Smooth muscle cell (in vitro differentiated cells): Measurements from ENCODE around the gene MT1G. TPM values are rescaled to one million over a fixed set of nuclear protein-coding genes. Genes with fewer than 3 reads are reported as not detected.
A peak's percentile ranks its signal among the peaks of the same experiment; 100 is the strongest.

Experiments used
- DNase-seq: peaks from one replicate; lab custom pipeline; 2025; ENCODE audit not compliant: unreplicated experiment; lab: John Stamatoyannopoulos, UW
- H2AFZ ChIP-seq: fragments of 200-600 bp; sonication (generic); 2 replicates; pipeline ENCODE4 v1.6.0; 2016; ENCODE audit warnings: antibody characterized with exemption, low read depth, mild to moderate bottlenecking
- H3F3A ChIP-seq: fragments of 200-600 bp; sonication (generic); 2 replicates; pipeline ENCODE4 v1.6.0; 2017; ENCODE audit warnings: antibody characterized with exemption, low read depth
- H3K27ac ChIP-seq: fragments of 200-600 bp; sonication (generic); 2 replicates; pipeline ENCODE4 v1.5.1; 2016; ENCODE audit warnings: low read depth, mild to moderate bottlenecking
- H3K27me3 ChIP-seq: fragments of 200-600 bp; sonication (generic); 2 replicates; pipeline ENCODE4 v1.6.1; 2016; ENCODE audit warnings: low read depth, mild to moderate bottlenecking
- H3K36me3 ChIP-seq: fragments of 200-600 bp; sonication (generic); 2 replicates; pipeline ENCODE4 v1.5.1; 2016; ENCODE audit warnings: low read depth
- H3K4me1 ChIP-seq: fragments of 200-600 bp; sonication (generic); 2 replicates; pipeline ENCODE4 v1.5.1; 2016; ENCODE audit warnings: low read depth
- H3K4me2 ChIP-seq: fragments of 200-600 bp; sonication (generic); 2 replicates; pipeline ENCODE4 v1.6.0; 2016; ENCODE audit warnings: mild to moderate bottlenecking
- H3K4me3 ChIP-seq: fragments of 200-600 bp; sonication (generic); 2 replicates; pipeline ENCODE4 v1.5.1; 2016; ENCODE audit warnings: mild to moderate bottlenecking
- H3K79me2 ChIP-seq: fragments of 200-600 bp; sonication (generic); 2 replicates; pipeline ENCODE4 v1.6.0; 2016; ENCODE audit warnings: low read depth, mild to moderate bottlenecking
- H3K9ac ChIP-seq: fragments of 200-600 bp; sonication (generic); 2 replicates; pipeline ENCODE4 v1.6.0; 2016; ENCODE audit warnings: low read depth
- H3K9me3 ChIP-seq: fragments of 200-600 bp; sonication (generic); replicated peaks from 2 replicates; pipeline ENCODE4 v1.5.1; 2016; ENCODE audit warnings: low read depth
- H4K20me1 ChIP-seq: fragments of 200-600 bp; sonication (generic); 2 replicates; pipeline ENCODE4 v1.6.0; 2016; ENCODE audit warnings: low read depth
- CTCF ChIP-seq: fragments of 200-600 bp; sonication (generic); IDR thresholded peaks from 2 replicates; pipeline ENCODE4 v1.5.1; 2017; ENCODE audit warnings: borderline replicate concordance, mild to moderate bottlenecking, antibody characterized with exemption; ENCODE audit not compliant: insufficient read depth, poor library complexity, severe bottlenecking
- WGBS: methylation state at CpG from one replicate; pipeline ENCODE4 v1.1.7; 2016; ENCODE audit warnings: low lambda C conversion rate; 5-methylcytosine and 5-hydroxymethylcytosine counted together
- polyA plus RNA-seq: library from polyadenylated mRNA; unstranded; fragments of >200 nt; fragmentation: Nextera tagmentation; extraction: Ambion mirVana; gene quantifications from 2 replicates; pipeline ENCODE4 v1.2.1, GENCODE V29; 2016
- total RNA-seq: library from RNA; depleted of rRNA; stranded (reverse); fragments of >200 nt; gene quantifications from 2 replicates; pipeline ENCODE4 v1.2.3, GENCODE V29; 2014

MT1G gene
- total and polyA plus RNA-seq, 2 experiments from 2014 or later = not detected

- 85% methylated on average over 8 of the region's 8 CpGs for WGBS
- Histone ChIP-seq H3K36me3 (no peaks in the 10 kb centered on the region), H3F3A (no peaks in the 10 kb centered on the region), H2AFZ (no peak overlapping the region), H4K20me1 (no peaks in the 10 kb centered on the region), H3K9me3 (no peaks in the 10 kb centered on the region), H3K9ac (no peak overlapping the region), H3K4me3 (no peak overlapping the region), H3K4me2 (no peak overlapping the region), H3K4me1 (peaks cover under 1% of the 10 kb centered on the region), H3K27me3 (peaks cover 50% of the 10 kb centered on the region), H3K27ac (no peak overlapping the region), H3K79me2 (no peaks in the 10 kb centered on the region)
- no peak for DNase-seq
- TF ChIP-seq CTCF = no peak
These were observed 47.4 kb downstream of the MT1G start for GRCh38 chr16:56620339-56620897.

GRCh38 chr16:56618138-56618537, 49.7 kb downstream of the MT1G start:
- Histone ChIP-seq H3K4me3 (no peak overlapping the region), H3K4me1 (no peaks in the 10 kb centered on the region)

GRCh38 chr16:56617212-56618085, 50.4 kb downstream of the MT1G start:
- Histone ChIP-seq H3K36me3 (no peaks in the 10 kb centered on the region), H3K4me3 (peak overlapping the region; percentile 41), H4K20me1 (no peaks in the 10 kb centered on the region), H3K4me2 (peak overlapping the region; percentile 86), H3K9me3 (no peaks in the 10 kb centered on the region), H3K9ac (no peak overlapping the region), H3K27ac (no peak overlapping the region), H3K79me2 (no peaks in the 10 kb centered on the region), H2AFZ (peak overlapping the region; percentile 94), H3K4me1 (no peaks in the 10 kb centered on the region), H3K27me3 (peaks cover 42% of the 10 kb centered on the region), H3F3A (no peaks in the 10 kb centered on the region)
- 11% methylated on average over 34 of the region's 41 CpGs for WGBS
- no peak for TF ChIP-seq CTCF
- no peak for DNase-seq

More at GRCh38 chr16:56618138-56618537, 49.7 kb downstream of the MT1G start:
- Histone ChIP-seq H3K27me3 (peaks cover 42% of the 10 kb centered on the region), H3K4me2 (no peak overlapping the region), H3K27ac (no peak overlapping the region), H3K79me2 (no peaks in the 10 kb centered on the region), H3F3A (no peaks in the 10 kb centered on the region), H2AFZ (no peak overlapping the region), H3K9me3 (no peaks in the 10 kb centered on the region), H4K20me1 (no peaks in the 10 kb centered on the region), H3K36me3 (no peaks in the 10 kb centered on the region), H3K9ac (no peak overlapping the region)
- WGBS = 61% methylated on average over 6 of the region's 6 CpGs
- TF ChIP-seq CTCF = no peak
- DNase-seq = no peak

Other genes starting within 250 kb of the MT1G start
- 60.6 and 76.6 TPM in 2 replicates for gene AMFR, start 242.5 kb downstream of the MT1G start, total RNA-seq
- gene AMFR, start 242.5 kb downstream of the MT1G start, polyA plus RNA-seq = 45.2 and 49.1 TPM in 2 replicates
- gene NUDT21, start 216.7 kb downstream of the MT1G start, total RNA-seq = 101 and 119 TPM in 2 replicates
- 44.4 and 55.5 TPM in 2 replicates for gene NUDT21, start 216.7 kb downstream of the MT1G start, polyA plus RNA-seq
- gene OGFOD1, start 216.5 kb downstream of the MT1G start, total RNA-seq = 56.7 and 107 TPM in 2 replicates
- gene OGFOD1, start 216.5 kb downstream of the MT1G start, polyA plus RNA-seq = 55.8 and 68.7 TPM in 2 replicates
- gene BBS2, start 148.0 kb downstream of the MT1G start, total RNA-seq = 33.2 and 43.4 TPM in 2 replicates
- 20.4 and 32.7 TPM in 2 replicates for gene BBS2, start 148.0 kb downstream of the MT1G start, polyA plus RNA-seq
- not detected in 2 replicates for gene MT4, start 103.0 kb downstream of the MT1G start, total RNA-seq
- not detected in 2 replicates for gene MT4, start 103.0 kb downstream of the MT1G start, polyA plus RNA-seq
- not detected in 2 replicates for gene MT3, start 78.5 kb downstream of the MT1G start, total RNA-seq
- 0.65 TPM in 1 of 2 replicates, not detected in the other for gene MT3, start 78.5 kb downstream of the MT1G start, polyA plus RNA-seq
- 12.6 and 14.8 TPM in 2 replicates for gene MT2A, start 59.5 kb downstream of the MT1G start, total RNA-seq
- 171 and 225 TPM in 2 replicates for gene MT2A, start 59.5 kb downstream of the MT1G start, polyA plus RNA-seq
- gene MT1E, start 42.3 kb downstream of the MT1G start, total RNA-seq = 0.67 and 2.0 TPM in 2 replicates
- gene MT1E, start 42.3 kb downstream of the MT1G start, polyA plus RNA-seq = 2.2 and 10.3 TPM in 2 replicates
- not detected in 2 replicates for gene MT1M, start 35.4 kb downstream of the MT1G start, total RNA-seq
- gene MT1M, start 35.4 kb downstream of the MT1G start, polyA plus RNA-seq = 0.19 TPM in 1 of 2 replicates, not detected in the other
- gene MT1A, start 29.4 kb downstream of the MT1G start, total RNA-seq = not detected in 2 replicates
- not detected in 2 replicates for gene MT1A, start 29.4 kb downstream of the MT1G start, polyA plus RNA-seq
- not detected in 2 replicates for gene MT1B, start 16.2 kb downstream of the MT1G start, total RNA-seq
- gene MT1B, start 16.2 kb downstream of the MT1G start, polyA plus RNA-seq = not detected in 2 replicates
- 0.81 and 5.9 TPM in 2 replicates for gene MT1F, start 10.1 kb downstream of the MT1G start, total RNA-seq
- 0.50 and 2.3 TPM in 2 replicates for gene MT1F, start 10.1 kb downstream of the MT1G start, polyA plus RNA-seq
- not detected in 2 replicates for gene MT1H, start 1.7 kb upstream of the MT1G start, total RNA-seq
- gene MT1H, start 1.7 kb upstream of the MT1G start, polyA plus RNA-seq = not detected in 2 replicates
- 0.76 and 4.3 TPM in 2 replicates for gene MT1X, start 14.4 kb upstream of the MT1G start, total RNA-seq
- gene MT1X, start 14.4 kb upstream of the MT1G start, polyA plus RNA-seq = 11.7 and 12.8 TPM in 2 replicates
- gene NUP93, start 62.1 kb upstream of the MT1G start, total RNA-seq = 40.7 and 45.6 TPM in 2 replicates
- gene NUP93, start 62.1 kb upstream of the MT1G start, polyA plus RNA-seq = 55.8 and 60.9 TPM in 2 replicates
- gene SLC12A3, start 197.1 kb upstream of the MT1G start, total RNA-seq = not detected in 2 replicates
- gene SLC12A3, start 197.1 kb upstream of the MT1G start, polyA plus RNA-seq = not detected in 2 replicates